Thymus (tissue), 11 donors: Measurements from ENCODE around the gene MPPED1. TPM values are rescaled to one million over a fixed set of nuclear protein-coding genes. Genes with fewer than 3 reads are reported as not detected.

Experiments used
- DNase-seq, 9 donors: peaks; one replicate each; pipeline ENCODE4 v3.0.0-alpha.2; 2013; ENCODE audit warnings: low spot score in 9 of 9, low read depth in 6 of 9, missing footprints in 1 of 9
- H3K27ac ChIP-seq, 2 donors: one replicate each; pipeline ENCODE4 v1.5.1; 2013; ENCODE audit warnings: control low read depth in 1 of 2, low read depth in 1 of 2, low read length in 1 of 2, mild to moderate bottlenecking in 1 of 2, moderate library complexity in 1 of 2
- H3K27me3 ChIP-seq, 2 donors: one replicate each; pipeline ENCODE4 v1.5.1; 2013; ENCODE audit warnings: low read length in 1 of 2; ENCODE audit not compliant: control insufficient read depth in 2 of 2, insufficient read depth in 1 of 2
- H3K36me3 ChIP-seq, 2 donors: one replicate each; pipeline ENCODE4 v1.5.1; 2013; ENCODE audit warnings: low read length in 1 of 2, mild to moderate bottlenecking in 1 of 2, moderate library complexity in 1 of 2; ENCODE audit not compliant: control insufficient read depth in 2 of 2, insufficient read depth in 2 of 2
- H3K4me1 ChIP-seq, 2 donors: one replicate each; pipeline ENCODE4 v1.5.1; 2013; ENCODE audit warnings: low read length in 2 of 2; ENCODE audit not compliant: control insufficient read depth in 2 of 2, insufficient read depth in 2 of 2
- H3K4me3 ChIP-seq, 2 donors: one replicate each; pipeline ENCODE4 v1.5.1; 2013; ENCODE audit warnings: low read length in 2 of 2, control low read depth in 1 of 2, mild to moderate bottlenecking in 1 of 2
- H3K9me3 ChIP-seq, 2 donors: one replicate each; pipeline ENCODE4 v1.5.1; 2013; ENCODE audit warnings: low read length in 1 of 2, mild to moderate bottlenecking in 1 of 2; ENCODE audit not compliant: control insufficient read depth in 2 of 2, insufficient read depth in 1 of 2
- WGBS: extraction: QIAGEN DNeasy Blood & Tissue Kit; methylation state at CpG from one replicate; pipeline ENCODE4 v1.1.7; 2013; 5-methylcytosine and 5-hydroxymethylcytosine counted together
- polyA plus RNA-seq: library from polyadenylated mRNA; stranded (reverse); fragments of 200-250 nt; gene quantifications from one replicate; pipeline ENCODE4 v1.2.3, GENCODE V29; 2013
- total RNA-seq: library from RNA; stranded (reverse); fragments of 120-200 nt; gene quantifications from one replicate; pipeline ENCODE4 v1.2.4, GENCODE V29; 2013
- donor health status: healthy.

MPPED1 gene
- total and polyA plus RNA-seq, 2 donors = 0.19 to 6.5 TPM

- H3K9me3 ChIP-seq = no peaks in the 10 kb centered on the region
- no peak for DNase-seq
- 88% methylated on average over 15 of the region's 15 CpGs for WGBS
- H3K27ac ChIP-seq = no peak overlapping the region
- H3K36me3 ChIP-seq = no peaks in the 10 kb centered on the region
- H3K27me3 ChIP-seq = peaks cover 3 to 19% of the 10 kb centered on the region in 2 donors
- H3K4me3 ChIP-seq = no peak overlapping the region
- no peaks in the 10 kb centered on the region for H3K4me1 ChIP-seq
These were observed 7.0 kb upstream of the MPPED1 start for GRCh38 chr22:43404673-43405385.

DNA sequence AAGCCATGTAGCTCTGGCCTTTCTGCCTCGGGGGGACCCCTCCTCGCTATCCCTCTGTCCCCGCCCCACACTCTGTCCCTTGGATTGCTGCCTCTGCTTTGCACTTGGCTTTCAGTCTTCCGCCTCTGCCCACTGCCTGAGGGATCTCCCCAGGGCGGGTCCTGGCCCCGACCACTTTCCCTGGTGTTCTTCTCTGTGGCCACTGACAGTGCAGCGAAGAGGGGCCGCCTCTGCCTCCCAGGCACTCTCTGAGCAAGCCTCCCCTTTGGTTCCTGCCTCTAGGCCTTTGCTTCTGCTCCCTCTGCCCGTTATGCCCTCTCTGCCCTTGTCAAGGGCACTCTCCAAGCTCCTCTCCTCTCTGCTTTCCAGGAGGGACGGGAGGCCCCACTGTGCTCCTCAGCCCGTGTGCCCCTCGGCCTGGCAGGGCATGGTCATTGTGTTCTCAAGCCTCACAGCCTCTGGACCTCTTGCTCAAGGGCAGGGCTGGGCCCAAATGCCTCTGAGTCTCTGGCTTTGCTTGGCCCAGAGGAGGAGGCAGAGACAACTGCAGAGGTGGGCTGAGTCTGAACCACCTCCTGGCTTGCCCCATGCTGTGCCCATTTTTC is 5.5 kb upstream of the MPPED1 start:
- H3K9me3 ChIP-seq = no peaks in the 10 kb centered on the region
- no peaks in the 10 kb centered on the region for H3K4me1 ChIP-seq
- H3K27me3 ChIP-seq = peaks cover 15 to 31% of the 10 kb centered on the region in 2 donors
- no peak for DNase-seq
- no peaks in the 10 kb centered on the region for H3K36me3 ChIP-seq
- H3K27ac ChIP-seq = no peak overlapping the region
- no peak overlapping the region for H3K4me3 ChIP-seq
- WGBS = 91% methylated on average over 12 of the region's 12 CpGs

- Histone ChIP-seq H3K4me1 (no peaks in the 10 kb centered on the region), H3K4me3 (no peak overlapping the region), H3K27me3 (peaks cover 28 to 36% of the 10 kb centered on the region in 2 donors), H3K27ac (no peak overlapping the region), H3K9me3 (no peaks in the 10 kb centered on the region), H3K36me3 (no peaks in the 10 kb centered on the region)
- no peak for DNase-seq
- 82% methylated on average over 4 of the region's 4 CpGs for WGBS
These were observed 4.2 kb upstream of the MPPED1 start for GRCh38 chr22:43407591-43407990.

- Histone ChIP-seq H3K27ac (no peak overlapping the region), H3K4me3 (no peak overlapping the region), H3K36me3 (no peaks in the 10 kb centered on the region), H3K4me1 (no peaks in the 10 kb centered on the region), H3K27me3 (peaks cover 33 to 40% of the 10 kb centered on the region in 2 donors), H3K9me3 (no peaks in the 10 kb centered on the region)
- no peak for DNase-seq
- WGBS = 92% methylated on average over 2 of the region's 2 CpGs
These were observed 3.8 kb upstream of the MPPED1 start for GRCh38 chr22:43408009-43408408.

GRCh38 chr22:43409046-43409445 is 2.8 kb upstream of the MPPED1 start:
- DNase-seq = no peak
- 93% methylated on average over 8 of the region's 8 CpGs for WGBS
- Histone ChIP-seq H3K4me3 (no peak overlapping the region), H3K36me3 (no peaks in the 10 kb centered on the region), H3K27me3 (peaks cover 42 to 50% of the 10 kb centered on the region in 2 donors), H3K27ac (no peak overlapping the region), H3K4me1 (no peaks in the 10 kb centered on the region), H3K9me3 (no peaks in the 10 kb centered on the region)

- Histone ChIP-seq H3K4me1 (no peaks in the 10 kb centered on the region), H3K4me3 (no peak overlapping the region), H3K27me3 (peaks cover 42 to 54% of the 10 kb centered on the region in 2 donors), H3K27ac (no peak overlapping the region), H3K36me3 (no peaks in the 10 kb centered on the region), H3K9me3 (no peaks in the 10 kb centered on the region)
- DNase-seq = no peak
- 71% methylated on average over 4 of the region's 4 CpGs for WGBS
These were observed 2.0 kb upstream of the MPPED1 start for GRCh38 chr22:43409800-43410199.

DNA sequence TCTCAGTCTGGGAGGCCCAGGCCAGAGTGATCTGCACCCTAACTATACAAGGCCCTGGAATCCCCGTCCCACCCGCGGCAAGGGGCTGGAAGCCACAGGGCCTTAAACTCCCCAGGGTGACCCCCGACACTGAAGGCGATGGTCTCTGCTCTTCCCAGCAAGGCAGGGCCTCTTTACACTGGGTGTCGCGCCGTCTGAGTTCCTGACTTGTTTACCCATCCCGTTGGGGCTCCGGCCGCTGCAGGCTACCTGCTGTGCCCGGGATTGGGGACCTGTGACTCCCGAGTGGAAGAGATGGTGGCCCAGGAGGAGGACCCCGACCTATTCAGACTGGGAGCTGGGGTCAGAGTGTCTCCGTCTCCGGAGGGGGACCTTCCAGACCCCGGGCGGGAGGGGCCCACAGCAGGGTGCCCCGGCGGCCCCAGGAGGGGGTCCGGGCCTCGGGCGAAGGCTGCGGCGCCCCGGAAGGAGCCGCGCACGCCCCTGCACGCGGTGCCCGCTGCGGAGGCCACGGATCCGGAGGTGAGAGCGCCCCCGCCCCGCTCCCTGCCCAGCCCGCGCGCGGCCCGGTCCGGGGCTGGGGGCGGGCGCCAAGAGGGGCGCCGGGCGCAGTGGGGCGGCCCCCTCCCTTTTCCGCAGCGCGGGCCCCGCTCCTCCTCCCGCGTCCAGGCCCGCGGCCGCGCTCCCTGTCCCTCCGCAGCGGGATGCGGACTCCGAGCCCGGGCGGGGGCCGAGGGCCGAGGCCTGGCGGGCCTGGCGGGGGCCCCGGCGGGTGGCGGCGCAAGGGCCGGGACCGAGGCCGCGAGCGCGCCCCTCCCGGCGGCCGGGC is 560 bp upstream of the MPPED1 start:
- Histone ChIP-seq H3K27ac (no peak overlapping the region), H3K4me3 (no peak overlapping the region), H3K4me1 (no peaks in the 10 kb centered on the region), H3K9me3 (no peaks in the 10 kb centered on the region), H3K36me3 (no peaks in the 10 kb centered on the region), H3K27me3 (peaks cover 44 to 63% of the 10 kb centered on the region in 2 donors)
- WGBS = 11% methylated on average over 83 of the region's 83 CpGs
- no peak for DNase-seq

DNA sequence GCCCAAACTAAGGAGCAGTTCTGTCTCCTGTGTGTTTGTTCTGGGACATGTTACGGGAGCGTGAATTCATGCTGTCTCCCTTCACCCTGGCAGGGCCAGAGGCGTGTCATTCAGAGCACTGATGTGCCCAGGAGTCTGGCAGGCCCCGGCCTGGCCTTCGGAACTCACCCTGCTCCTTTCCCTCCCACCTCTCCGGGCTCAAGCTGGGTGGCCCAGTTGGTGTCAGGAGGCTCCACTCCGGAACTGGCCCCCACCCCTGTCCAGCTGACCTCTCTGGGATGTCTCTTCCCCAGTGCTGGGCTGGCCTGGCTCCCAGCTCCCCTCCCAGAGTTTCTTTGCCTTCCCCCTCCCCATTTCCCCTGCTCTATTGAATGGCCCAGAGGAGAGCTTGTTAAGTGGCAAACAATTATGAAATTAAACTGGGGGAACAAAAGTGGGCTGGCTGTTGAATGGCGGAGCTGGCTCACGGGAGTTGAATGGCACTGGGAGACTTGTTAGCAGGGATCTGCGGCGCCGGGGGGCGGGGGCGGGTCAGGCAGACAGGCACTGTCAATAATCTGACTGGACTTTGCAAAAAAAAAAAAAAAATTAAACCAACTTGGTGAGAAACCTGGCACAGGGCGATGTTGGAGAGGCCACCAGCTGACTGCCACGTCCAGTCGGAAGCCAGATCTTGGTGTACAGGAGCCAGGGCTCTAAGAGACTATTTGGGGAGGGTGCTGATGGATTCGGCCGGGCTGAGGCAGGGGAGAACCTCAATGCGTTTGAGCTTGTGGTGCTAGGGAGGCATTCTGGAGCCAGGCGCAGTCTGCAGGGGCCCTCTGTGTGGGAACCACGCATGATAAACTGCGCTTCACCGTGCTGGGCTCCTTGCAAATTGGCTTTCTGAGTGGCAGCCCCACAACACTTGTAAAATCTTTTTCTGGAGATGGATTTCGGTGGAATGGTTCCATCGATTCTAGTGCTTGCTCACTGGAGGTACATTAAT is 1.3 kb downstream of the MPPED1 start:
- H3K4me3 ChIP-seq = no peak overlapping the region
- DNase-seq = no peak
- H3K27me3 ChIP-seq = peaks cover 44 to 67% of the 10 kb centered on the region in 2 donors
- 69% methylated on average over 26 of the region's 26 CpGs for WGBS
- no peaks in the 10 kb centered on the region for H3K36me3 ChIP-seq
- H3K9me3 ChIP-seq = no peaks in the 10 kb centered on the region
- H3K4me1 ChIP-seq = no peaks in the 10 kb centered on the region
- no peak overlapping the region for H3K27ac ChIP-seq
